HG03139 (cell line): ENCODE data around the gene ARHGAP29.
"Not testable (repeated sequence)": the region's sequence is repeated elsewhere in the genome, so short reads cannot be mapped to it uniquely, and the experiment has no call there.

Experiments
- ATAC-seq: cut with Tn5 transposase; IDR thresholded peaks from one replicate; pipeline ENCODE4 v1.9.1; 2021; ENCODE audit not compliant: unreplicated experiment

ARHGAP29 gene

GRCh38 chr1:94183197-94183815 lies 54.1 kb downstream of the ARHGAP29 start:
- ATAC-seq = no peak

DNA sequence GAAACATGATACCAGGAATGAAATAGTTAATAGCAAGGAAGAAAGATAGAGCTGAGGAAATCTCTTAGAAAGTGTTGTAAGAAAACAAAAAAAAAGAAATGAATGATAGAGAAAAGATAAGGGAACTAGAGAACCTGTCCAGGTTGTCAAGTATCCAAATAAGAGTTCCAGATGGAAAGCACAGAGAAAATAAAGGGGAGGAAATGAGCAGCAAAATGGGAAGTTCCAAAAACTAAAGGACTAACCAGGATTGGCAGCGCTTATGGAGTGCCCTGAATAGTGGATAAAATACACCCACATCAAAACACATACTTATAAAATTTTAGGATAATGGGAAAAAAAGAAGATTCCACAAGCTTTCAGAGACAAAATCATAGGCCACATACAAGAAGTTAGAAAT lies 55.2 kb downstream of the ARHGAP29 start:
- ATAC-seq = no peak

- ATAC-seq = no peak
Measured at GRCh38 chr1:94180650-94181049, 56.7 kb downstream of the ARHGAP29 start.

DNA sequence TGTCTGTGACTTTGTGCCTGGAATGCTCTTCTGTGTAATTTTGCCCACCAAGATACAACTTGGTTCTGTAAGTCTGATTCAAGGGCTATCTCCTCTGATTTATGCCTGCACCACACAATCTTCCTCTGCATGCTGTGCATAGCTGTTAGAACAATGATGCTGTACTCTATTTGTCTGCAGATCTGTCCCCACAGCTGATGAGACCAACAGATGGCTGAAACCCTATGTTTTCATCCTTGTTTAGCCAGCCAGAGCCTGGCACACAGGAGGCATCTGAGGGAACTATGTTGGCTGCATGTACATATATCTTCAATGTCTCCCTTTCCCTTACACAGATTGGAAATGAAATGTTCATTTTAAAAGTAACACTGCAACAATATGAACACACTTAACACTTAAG lies 58.5 kb downstream of the ARHGAP29 start:
- no peak for ATAC-seq

GRCh38 chr1:94169126-94169525 lies 68.3 kb downstream of the ARHGAP29 start:
- ATAC-seq = no peak

DNA sequence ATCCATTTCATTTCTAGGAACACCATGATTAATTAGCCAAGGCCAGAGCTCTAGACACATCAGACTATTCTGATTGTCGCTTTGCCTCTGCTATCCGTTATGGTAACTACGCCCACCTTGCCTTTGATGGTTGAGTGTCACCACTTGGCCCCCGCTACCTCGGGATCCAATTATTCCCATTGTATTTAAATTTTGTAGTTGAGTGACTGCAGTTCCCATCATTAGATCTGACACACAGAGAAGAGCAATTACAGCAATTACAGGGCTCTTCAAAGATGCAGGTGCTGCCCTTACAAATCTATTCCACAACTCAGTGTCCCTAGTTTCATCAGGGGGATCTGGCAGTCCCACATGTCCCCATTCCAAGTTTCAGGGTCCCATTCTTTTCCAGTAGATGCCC lies 71.5 kb downstream of the ARHGAP29 start:
- no peak for ATAC-seq

GRCh38 chr1:94164885-94165284 lies 72.5 kb downstream of the ARHGAP29 start:
- not testable (repeated sequence) for ATAC-seq

- not testable (repeated sequence) for ATAC-seq
Measured at GRCh38 chr1:94164121-94164520, 73.3 kb downstream of the ARHGAP29 start.

DNA sequence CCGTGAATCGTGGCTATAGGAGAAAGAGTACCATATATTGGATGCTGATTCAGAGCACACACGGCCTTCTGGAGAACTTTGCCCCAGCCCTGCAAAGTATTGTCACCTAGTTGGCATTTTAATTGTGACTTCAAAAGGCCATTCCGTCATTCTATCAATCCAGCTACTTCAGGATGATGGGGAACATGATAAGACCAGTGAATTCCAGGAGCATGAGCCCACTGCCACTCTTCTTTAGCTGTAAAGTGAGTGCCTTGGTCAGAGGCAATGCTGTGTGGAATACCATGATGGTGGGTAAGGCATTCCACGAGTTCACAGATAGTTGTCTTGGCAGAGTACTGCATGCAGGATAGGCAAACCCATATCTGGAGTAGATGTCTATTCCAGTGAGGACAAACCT lies 74.1 kb downstream of the ARHGAP29 start:
- ATAC-seq = not testable (repeated sequence)

GRCh38 chr1:94160811-94161210 lies 76.6 kb downstream of the ARHGAP29 start:
- ATAC-seq = no peak

DNA sequence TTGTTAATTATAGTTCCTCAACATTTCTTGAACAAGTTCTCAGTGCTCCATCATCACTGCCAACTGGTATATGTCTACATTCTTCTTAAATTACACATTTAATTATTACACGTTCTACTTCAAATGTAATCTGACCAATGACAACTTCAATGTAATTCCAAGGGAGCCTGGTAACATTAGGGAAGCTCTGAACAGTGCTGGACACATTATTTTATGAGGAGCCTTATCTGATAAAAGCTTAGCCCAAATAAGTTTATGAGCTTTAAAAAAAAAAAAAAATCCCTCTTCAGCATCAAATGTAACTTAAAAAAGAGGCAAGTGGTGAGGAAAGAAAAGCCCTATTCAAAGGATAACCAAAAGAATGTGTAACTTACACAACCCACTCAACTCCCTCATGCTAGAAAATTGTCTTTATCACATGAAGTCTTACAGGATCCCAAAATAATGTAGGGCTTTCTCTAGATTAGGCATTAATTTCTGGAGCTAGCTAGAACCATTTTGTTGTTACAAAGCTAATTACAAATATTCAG lies 81.2 kb downstream of the ARHGAP29 start:
- ATAC-seq = no peak

DNA sequence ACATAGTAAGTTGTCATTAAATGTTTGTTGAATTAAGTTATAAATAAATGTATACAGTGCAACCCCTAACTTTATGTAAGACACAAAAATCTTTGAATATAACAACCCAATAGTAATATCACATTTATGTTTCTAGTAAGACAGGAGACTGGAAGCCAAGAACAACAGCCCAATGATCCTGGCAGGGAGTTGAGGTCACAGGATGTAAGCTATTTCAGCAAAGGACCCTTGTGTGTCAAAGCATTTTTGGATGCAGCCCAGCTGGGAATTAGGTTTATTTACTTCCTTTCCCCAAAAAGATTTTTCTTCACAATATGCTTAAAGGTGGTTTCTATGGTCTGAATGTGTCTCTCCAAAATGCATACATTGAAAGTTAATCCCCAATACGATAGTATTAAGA lies 82.4 kb downstream of the ARHGAP29 start:
- ATAC-seq = no peak

GRCh38 chr1:94153133-94153532 lies 84.3 kb downstream of the ARHGAP29 start:
- ATAC-seq = no peak

GRCh38 chr1:94149166-94149565 lies 88.2 kb downstream of the ARHGAP29 start:
- ATAC-seq = not testable (repeated sequence)

DNA sequence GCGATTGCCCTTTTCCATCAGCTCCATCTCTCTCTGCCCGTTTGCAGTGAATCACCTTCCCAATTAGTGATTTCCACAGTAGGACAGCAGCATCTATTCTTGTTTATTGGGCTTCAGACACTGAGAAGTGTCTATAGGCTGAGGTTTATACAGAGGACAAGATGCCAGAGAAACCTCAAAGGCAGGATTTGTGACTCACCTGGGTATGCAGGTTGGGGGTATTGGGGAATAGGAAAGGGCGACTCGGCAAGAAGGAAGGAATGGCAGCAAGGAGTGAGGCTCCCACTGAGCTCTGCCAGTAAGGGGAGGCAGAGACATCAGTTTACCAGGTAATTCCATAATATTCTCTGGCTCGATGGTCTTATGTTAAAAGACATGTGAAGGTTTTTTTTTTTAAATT lies 91.1 kb downstream of the ARHGAP29 start:
- ATAC-seq = no peak

GRCh38 chr1:94144836-94145235 lies 92.5 kb downstream of the ARHGAP29 start:
- ATAC-seq = no peak

- no peak for ATAC-seq
Measured at GRCh38 chr1:94143809-94144176, 93.6 kb downstream of the ARHGAP29 start.

GRCh38 chr1:94143173-94143808 lies 94.1 kb downstream of the ARHGAP29 start:
- no peak for ATAC-seq

DNA sequence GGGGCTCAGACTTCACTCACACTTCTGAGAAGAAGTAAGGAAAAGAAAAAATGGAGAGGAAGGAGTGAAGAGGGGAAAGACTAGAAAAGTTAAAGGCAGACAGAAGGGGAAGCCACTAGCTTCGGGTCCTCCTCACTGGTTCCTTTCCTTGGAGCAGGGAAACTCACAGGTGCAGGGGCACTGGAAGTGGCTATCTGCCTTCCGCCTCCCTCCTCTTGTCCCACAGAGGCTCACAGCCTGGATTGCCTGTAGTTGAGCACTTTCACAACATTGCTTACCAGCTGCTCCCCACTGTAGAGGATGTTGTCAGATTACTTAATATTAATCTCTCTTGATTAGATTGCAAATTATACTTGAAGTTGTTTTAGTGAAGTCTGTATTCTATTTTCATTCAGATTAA lies 94.8 kb downstream of the ARHGAP29 start:
- no peak for ATAC-seq

DNA sequence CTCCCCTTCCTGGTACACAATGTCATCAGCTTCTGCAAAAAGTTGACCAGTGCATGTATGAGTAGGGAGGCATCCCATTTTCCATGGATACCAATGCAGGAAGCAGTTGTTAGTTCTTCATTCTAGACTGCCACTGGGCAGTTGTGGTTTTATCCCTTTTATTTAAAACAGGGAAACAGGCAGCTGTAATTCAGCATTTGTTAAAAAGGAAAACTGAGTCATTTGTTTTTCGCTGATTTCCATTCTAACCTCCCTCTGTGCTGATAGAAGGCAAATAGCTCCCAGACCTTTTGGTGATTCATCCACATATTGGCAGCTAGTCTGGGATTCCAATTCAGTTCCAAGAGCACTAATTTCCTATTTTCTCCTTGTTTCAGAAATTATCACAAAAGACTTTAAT lies 95.4 kb downstream of the ARHGAP29 start:
- ATAC-seq = no peak

GRCh38 chr1:94132111-94132510 lies 105.3 kb downstream of the ARHGAP29 start:
- no peak for ATAC-seq

DNA sequence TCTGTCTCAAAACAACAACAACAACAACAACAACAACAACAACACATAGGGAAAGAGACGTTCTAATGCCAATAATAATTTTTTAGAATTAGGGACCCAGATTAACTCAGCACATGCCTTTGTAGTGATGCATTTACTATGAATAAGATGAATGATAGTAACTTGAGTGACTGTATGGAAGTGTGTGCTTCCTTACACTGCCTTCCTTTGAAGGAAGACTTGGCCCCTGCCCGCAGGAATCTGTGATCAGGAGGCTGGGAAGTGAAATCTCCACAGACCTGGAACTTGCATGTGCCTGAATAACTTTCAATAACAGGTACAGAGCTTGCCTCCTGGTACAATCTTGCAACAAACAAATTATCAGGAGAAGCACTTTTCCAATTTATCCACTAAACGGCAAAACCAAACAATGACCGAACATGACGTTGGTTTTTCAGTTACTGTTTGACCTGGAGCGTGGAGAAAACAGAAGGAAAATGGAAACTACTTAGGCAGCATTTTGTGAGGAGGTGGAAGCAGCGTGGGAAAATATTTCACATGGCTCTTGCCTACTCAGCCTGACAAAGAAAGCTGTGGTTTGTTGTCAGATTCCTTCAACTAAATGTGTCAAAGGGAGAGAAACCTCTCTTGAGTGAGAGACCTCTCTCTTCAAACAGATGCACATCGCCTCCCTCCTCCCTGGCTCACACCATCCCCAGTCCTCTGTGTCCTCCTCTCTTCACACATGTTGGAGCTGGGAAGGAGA lies 106.4 kb downstream of the ARHGAP29 start:
- no peak for ATAC-seq
